Measurements from ENCODE around the gene NOXO1.
"Not testable (repeated sequence)": the region's sequence is repeated elsewhere in the genome, so short reads cannot be mapped to it uniquely, and the experiment has no call there.

Gene NOXO1

GRCh38 chr16:1964506-1965395 lies 16.5 kb downstream of the NOXO1 start, which contains the start of gene RPS2:
TSS of gene RPS2 (minus strand) at chr16:1964826. CDS start at chr16:1964625, 201 bp downstream.
- peak; percentile 99 for DNase-seq (ENCODE audit: low read depth in 2 of 2)
- no peak for TF ChIP-seq CTCF (IDR thresholded peaks at IDR 0.05; ENCODE audit: low read depth, low read length)
- H3K4me3 ChIP-seq (replicated peaks in 1 of 2; ENCODE audit: low read depth in 2 of 2, low read length in 2 of 2): peak within 1 kb of the TSS; percentile 88 to 92

GRCh38 chr16:1963806-1964505 lies 17.3 kb downstream of the NOXO1 start:
- H3K4me3 ChIP-seq (replicated peaks in 1 of 2; ENCODE audit: low read depth in 2 of 2, low read length in 2 of 2): peak overlapping the region; percentile 88 to 92
- TF ChIP-seq CTCF (IDR thresholded peaks at IDR 0.05; ENCODE audit: low read depth, low read length): peak; percentile 5
- DNase-seq (ENCODE audit: low read depth in 2 of 2): peak in 1 of 2 donors; percentile 43

- DNase-seq (ENCODE audit: low read depth in 2 of 2): not testable (repeated sequence)
- H3K4me3 ChIP-seq (replicated peaks in 1 of 2; ENCODE audit: low read depth in 2 of 2, low read length in 2 of 2): peak overlapping the region; percentile 88 to 92
Observed at GRCh38 chr16:1962161-1963153, 18.8 kb downstream of the NOXO1 start.

- no peak for DNase-seq (ENCODE audit: low read depth in 2 of 2)
- TF ChIP-seq CTCF (IDR thresholded peaks at IDR 0.05; ENCODE audit: low read depth, low read length): no peak
- no peak overlapping the region for H3K4me3 ChIP-seq (replicated peaks in 1 of 2; ENCODE audit: low read depth in 2 of 2, low read length in 2 of 2)
Observed at GRCh38 chr16:1961651-1962067, 19.6 kb downstream of the NOXO1 start.

GRCh38 chr16:1960665-1961630 lies 20.3 kb downstream of the NOXO1 start:
- no peak for TF ChIP-seq CTCF (IDR thresholded peaks at IDR 0.05; ENCODE audit: low read depth, low read length)
- H3K4me3 ChIP-seq (replicated peaks in 1 of 2; ENCODE audit: low read depth in 2 of 2, low read length in 2 of 2): peak overlapping the region; percentile 85 to 87
- peak in 1 of 2 donors; percentile 50 for DNase-seq (ENCODE audit: low read depth in 2 of 2)

GRCh38 chr16:1959269-1960039 lies 21.8 kb downstream of the NOXO1 start, which contains the start of gene NDUFB10:
TSS of gene NDUFB10 (plus strand) at chr16:1959538. CDS start at chr16:1959625, 87 bp downstream.
- DNase-seq (ENCODE audit: low read depth in 2 of 2): peak; percentile 90 to 93
- H3K4me3 ChIP-seq (replicated peaks in 1 of 2; ENCODE audit: low read depth in 2 of 2, low read length in 2 of 2): peak within 1 kb of the TSS; percentile 85 to 87
- TF ChIP-seq CTCF (IDR thresholded peaks at IDR 0.05; ENCODE audit: low read depth, low read length): peak; percentile 33

Data from cardiac fibroblast (primary cell).